Bronchial epithelial cell (primary cell): Measurements from ENCODE around the gene FYN. TPM values are rescaled to one million over a fixed set of nuclear protein-coding genes. Genes with fewer than 3 reads are reported as not detected.

Experiments
- DNase-seq: peaks from one replicate; pipeline ENCODE4 v3.0.0-alpha.2; 2010; ENCODE audit warnings: low read depth
- FAIRE-seq: peaks from 2 replicates; lab custom pipeline; 2011; peaks lifted over from hg19 to GRCh38; lab: Jason Lieb, UNC
- H3K27me3 ChIP-seq: 2 replicates; pipeline ENCODE4 v1.5.1; 2011; ENCODE audit warnings: low read length; ENCODE audit not compliant: control insufficient read depth, insufficient read depth
- H3K36me3 ChIP-seq: 2 replicates; pipeline ENCODE4 v1.5.1; 2011; ENCODE audit warnings: low read length; ENCODE audit not compliant: control insufficient read depth, insufficient read depth
- H3K4me3 ChIP-seq: 2 replicates; pipeline ENCODE4 v1.5.1; 2011; ENCODE audit warnings: mild to moderate bottlenecking, low read depth, low read length, control low read depth
- total RNA-seq: library from RNA; depleted of rRNA; stranded (reverse); fragments of >200 nt; gene quantifications from 2 replicates; pipeline ENCODE4 v1.2.1, GENCODE V29; 2014
- TF ChIP-seq, protein P1 (sequence below): IDR thresholded peaks from 2 replicates; pipeline ENCODE4 v1.5.1; 2011; ENCODE audit warnings: mild to moderate bottlenecking, moderate library complexity, low read length, control low read depth, inconsistent platforms; ENCODE audit not compliant: insufficient read depth, severe bottlenecking

The FYN gene
- total RNA-seq, 1 donor from 2014 or later, result 38.7 TPM

DNA sequence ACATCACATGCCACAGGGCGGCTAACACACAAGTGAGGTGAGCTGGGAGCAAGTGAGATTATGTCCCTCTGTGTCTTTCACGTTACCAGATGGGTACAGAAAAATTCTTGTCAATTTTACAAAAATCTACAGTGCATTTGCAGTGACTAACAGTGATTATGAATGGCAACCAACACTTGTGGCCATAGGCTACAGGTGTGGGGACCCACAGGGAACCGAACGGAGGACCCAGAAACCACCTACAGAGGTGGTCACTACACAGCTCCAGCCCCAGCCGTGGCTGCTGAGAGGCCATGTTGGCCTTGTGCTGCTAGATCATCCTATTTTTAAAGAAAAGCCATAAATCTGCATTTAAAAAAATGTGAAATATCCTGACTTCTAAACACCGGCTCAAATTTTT lies 50.2 kb downstream of the FYN start:
- Histone ChIP-seq H3K27me3 (no peaks in the 10 kb centered on the region), H3K36me3 (no peaks in the 10 kb centered on the region), H3K4me3 (no peak overlapping the region)
- no peak for DNase-seq
- FAIRE-seq, result no peak
- TF ChIP-seq, protein P1, sequence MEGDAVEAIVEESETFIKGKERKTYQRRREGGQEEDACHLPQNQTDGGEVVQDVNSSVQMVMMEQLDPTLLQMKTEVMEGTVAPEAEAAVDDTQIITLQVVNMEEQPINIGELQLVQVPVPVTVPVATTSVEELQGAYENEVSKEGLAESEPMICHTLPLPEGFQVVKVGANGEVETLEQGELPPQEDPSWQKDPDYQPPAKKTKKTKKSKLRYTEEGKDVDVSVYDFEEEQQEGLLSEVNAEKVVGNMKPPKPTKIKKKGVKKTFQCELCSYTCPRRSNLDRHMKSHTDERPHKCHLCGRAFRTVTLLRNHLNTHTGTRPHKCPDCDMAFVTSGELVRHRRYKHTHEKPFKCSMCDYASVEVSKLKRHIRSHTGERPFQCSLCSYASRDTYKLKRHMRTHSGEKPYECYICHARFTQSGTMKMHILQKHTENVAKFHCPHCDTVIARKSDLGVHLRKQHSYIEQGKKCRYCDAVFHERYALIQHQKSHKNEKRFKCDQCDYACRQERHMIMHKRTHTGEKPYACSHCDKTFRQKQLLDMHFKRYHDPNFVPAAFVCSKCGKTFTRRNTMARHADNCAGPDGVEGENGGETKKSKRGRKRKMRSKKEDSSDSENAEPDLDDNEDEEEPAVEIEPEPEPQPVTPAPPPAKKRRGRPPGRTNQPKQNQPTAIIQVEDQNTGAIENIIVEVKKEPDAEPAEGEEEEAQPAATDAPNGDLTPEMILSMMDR, result no peak

DNA sequence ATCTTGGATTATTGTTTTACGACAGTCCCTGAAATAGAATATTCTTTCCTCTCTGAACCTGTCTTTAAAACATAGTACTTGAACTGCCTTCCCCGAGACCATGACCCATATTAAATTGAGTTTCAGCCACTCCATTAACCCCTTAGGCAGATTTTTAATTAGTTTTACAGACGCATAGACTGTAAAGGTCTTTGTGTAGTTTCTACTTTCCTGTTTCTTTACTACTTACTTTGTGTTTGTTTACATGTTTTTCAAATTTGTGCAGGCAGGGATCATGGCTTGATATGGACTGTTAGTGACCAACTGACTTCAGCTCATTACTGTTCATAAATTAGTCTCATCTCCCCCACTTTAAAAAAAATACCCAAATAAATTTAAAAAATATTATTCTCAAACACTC lies 53.8 kb downstream of the FYN start:
- Histone ChIP-seq H3K36me3 (no peaks in the 10 kb centered on the region), H3K27me3 (no peaks in the 10 kb centered on the region), H3K4me3 (no peak overlapping the region)
- FAIRE-seq (no peak), DNase-seq (no peak)
- TF ChIP-seq, protein P1, result no peak

DNA sequence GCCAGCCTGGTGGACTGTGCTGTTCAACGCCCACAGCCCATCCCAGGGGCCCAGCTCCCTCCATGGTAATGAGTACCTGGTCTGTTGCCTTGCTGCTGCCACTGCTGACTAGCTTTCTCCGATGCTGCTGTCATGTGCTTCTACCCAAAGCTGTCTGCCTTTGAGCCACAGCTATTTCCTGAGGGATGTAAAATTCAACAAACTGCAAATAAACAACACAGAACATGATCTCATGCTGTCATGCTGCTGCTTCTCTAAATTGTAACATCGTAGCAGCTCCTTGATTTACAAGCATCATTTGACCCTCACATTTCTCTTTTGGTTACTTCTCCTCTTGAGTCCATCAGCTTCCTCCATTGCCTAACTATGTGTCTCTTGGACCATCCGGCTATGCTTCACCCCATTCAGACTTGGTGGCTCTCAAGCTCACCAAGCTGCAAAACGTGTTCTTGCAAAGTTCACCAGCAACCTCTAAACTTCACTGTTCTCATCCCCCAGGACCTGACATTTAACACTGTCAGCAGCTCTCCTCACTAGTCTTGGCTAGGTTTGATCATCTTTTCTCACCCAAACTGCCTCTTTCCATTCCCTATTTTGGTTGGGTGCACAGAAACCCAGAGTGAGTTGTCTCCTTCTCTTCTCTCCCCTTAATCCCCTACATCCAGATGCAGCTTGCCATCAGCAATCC lies 54.6 kb downstream of the FYN start:
- Histone ChIP-seq H3K4me3 (no peak overlapping the region), H3K36me3 (no peaks in the 10 kb centered on the region), H3K27me3 (no peaks in the 10 kb centered on the region)
- peak; percentile 95 for FAIRE-seq
- TF ChIP-seq, protein P1, result no peak
- no peak for DNase-seq

DNA sequence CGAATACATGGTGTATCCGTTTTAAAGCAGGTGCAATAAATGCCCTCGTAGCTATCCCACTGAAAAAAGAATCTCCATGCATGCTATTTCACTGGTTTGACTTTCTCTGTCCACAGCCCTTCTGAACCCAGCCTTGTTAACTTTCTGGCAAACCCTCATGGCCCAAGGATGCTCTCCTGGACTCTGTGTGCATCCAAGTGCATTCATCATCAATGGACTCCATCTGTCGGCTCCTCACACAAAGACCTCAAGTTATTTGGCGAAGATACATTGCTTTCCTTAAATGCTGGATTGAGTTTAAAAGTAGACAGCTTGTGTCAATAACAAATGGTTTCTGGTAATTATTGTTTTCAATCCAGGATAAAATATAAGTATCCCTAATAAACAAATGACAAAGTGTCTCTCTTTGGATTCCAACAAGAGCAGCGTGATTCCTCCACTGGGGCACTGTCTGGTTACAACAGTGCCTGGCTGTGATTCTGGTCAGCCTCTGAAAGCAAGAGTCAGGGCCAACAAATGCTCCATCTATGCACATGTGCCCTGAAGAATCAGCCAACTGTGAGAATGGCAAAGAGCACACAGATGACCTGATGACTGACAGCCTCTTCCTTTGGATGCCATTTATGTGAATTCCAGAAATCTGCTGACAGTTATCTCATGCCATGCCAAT lies 55.7 kb downstream of the FYN start:
- TF ChIP-seq, protein P1, result no peak
- FAIRE-seq, result no peak

DNA sequence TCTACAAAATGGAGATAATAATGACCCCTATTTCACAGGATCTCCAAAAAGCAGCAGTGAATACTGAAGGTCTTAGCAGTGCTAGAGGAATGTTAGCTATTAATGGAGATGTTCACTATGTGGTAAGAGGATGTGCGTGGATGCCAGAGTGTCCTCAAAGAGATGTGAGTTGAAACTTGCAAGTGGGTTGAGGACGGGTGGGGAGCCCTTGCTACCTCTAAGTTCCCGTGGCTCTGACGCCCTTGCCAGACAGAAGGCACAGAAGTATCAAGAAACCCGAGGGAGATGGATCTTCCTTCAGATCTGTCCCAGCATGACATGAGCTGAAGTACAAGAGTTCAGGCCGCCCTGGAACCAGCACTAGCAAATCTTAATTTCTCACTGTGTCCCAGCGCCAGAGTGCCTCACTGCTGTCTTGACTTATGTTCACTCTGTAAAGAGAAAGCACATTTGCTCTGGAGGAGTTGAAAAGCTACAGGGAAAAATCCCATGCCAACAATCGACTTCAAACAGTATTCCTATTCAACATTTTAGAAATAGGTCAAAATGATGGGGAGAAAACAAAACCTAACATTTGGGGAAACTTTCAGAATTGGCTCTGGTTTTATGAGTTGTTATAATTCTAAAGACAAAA lies 59.5 kb downstream of the FYN start:
- Histone ChIP-seq H3K27me3 (no peaks in the 10 kb centered on the region), H3K4me3 (no peak overlapping the region), H3K36me3 (no peaks in the 10 kb centered on the region)
- TF ChIP-seq, protein P1, result no peak
- DNase-seq (no peak), FAIRE-seq (no peak)

More for the DNA sequence above, 55.7 kb downstream of the FYN start:
- Histone ChIP-seq H3K27me3 (no peaks in the 10 kb centered on the region), H3K4me3 (no peak overlapping the region), H3K36me3 (no peaks in the 10 kb centered on the region)
- DNase-seq, result no peak
